MM.1S (cell line): Measurements from ENCODE around the gene EVA1B.

Experiments
- CTCF ChIP-seq: fragments of 300-600 bp; sonication (generic); IDR thresholded peaks from 2 replicates; pipeline ENCODE4 v1.5.1; 2016; ENCODE audit warnings: antibody characterized with exemption, low read length, mixed read lengths
- EZH2 ChIP-seq: fragments of 300-600 bp; sonication (generic); optimal IDR thresholded peaks from 2 replicates; pipeline ENCODE3; 2017; ENCODE audit warnings: low read depth, mild to moderate bottlenecking, antibody characterized with exemption, low read length, mixed read lengths
- EZH2phosphoT487 ChIP-seq: fragments of 300-600 bp; sonication (generic); IDR thresholded peaks from 2 replicates; pipeline ENCODE4 v1.6.1; 2018; ENCODE audit warnings: antibody characterized with exemption, low read length

GRCh38 chr1:36329817-36330216, 6.4 kb upstream of the EVA1B start:
- TF ChIP-seq CTCF (no peak), EZH2 (no peak), EZH2phosphoT487 (no peak)
